Fibroblast of lung (primary cell): ENCODE measurements around the gene TNIK. TPM values are rescaled to one million over a fixed set of nuclear protein-coding genes. Genes with fewer than 3 reads are reported as not detected.
A peak's percentile ranks its signal among the peaks of the same experiment; 100 is the strongest.

ENCODE experiments used
- DNase-seq, 2 donors: peaks; one replicate each; pipeline versions ENCODE4 v3.0.0 to v3.0.0-alpha.2; 2010; ENCODE audit warnings: low read depth in 2 of 2
- H2AFZ ChIP-seq: 2 replicates; pipeline ENCODE4 v1.5.1; 2012; ENCODE audit warnings: low read length, control low read depth, inconsistent platforms
- H3K27ac ChIP-seq: 2 replicates; pipeline ENCODE4 v1.5.1; 2011; ENCODE audit warnings: low read length, control low read depth; ENCODE audit not compliant: insufficient read depth
- H3K27me3 ChIP-seq: 2 replicates; pipeline ENCODE4 v1.5.1; 2011; ENCODE audit warnings: mild to moderate bottlenecking, low read length; ENCODE audit not compliant: control insufficient read depth, insufficient read depth
- H3K36me3 ChIP-seq: 2 replicates; pipeline ENCODE4 v1.5.1; 2011; ENCODE audit warnings: low read length; ENCODE audit not compliant: control insufficient read depth, insufficient read depth
- H3K4me1 ChIP-seq: 2 replicates; pipeline ENCODE4 v1.5.1; 2011; ENCODE audit warnings: low read length; ENCODE audit not compliant: control insufficient read depth, insufficient read depth; ENCODE audit errors: extremely low read depth
- H3K4me2 ChIP-seq: 2 replicates; pipeline ENCODE4 v1.5.1; 2011; ENCODE audit warnings: low read length, control low read depth; ENCODE audit not compliant: insufficient read depth; ENCODE audit errors: extremely low read depth
- H3K4me3 ChIP-seq, 4 experiments: fragments of 200-600 bp in 1 of 4; sonication (generic) in 1 of 4; replicated peaks in 1 of 4; 2 replicates each; pipeline ENCODE4 v1.5.1; 2011 to 2016; ENCODE audit warnings: low read length in 4 of 4, low read depth in 3 of 4, mild to moderate bottlenecking in 3 of 4, control low read depth in 2 of 4, inconsistent platforms in 1 of 4, mixed read lengths in 1 of 4; ENCODE audit not compliant: insufficient read depth in 1 of 4; ENCODE audit errors: control extremely low read depth in 1 of 4
- H3K79me2 ChIP-seq: 2 replicates; pipeline ENCODE4 v1.5.1; 2012; ENCODE audit warnings: mild to moderate bottlenecking, low read length, inconsistent platforms; ENCODE audit not compliant: control insufficient read depth, insufficient read depth
- H3K9ac ChIP-seq: 2 replicates; pipeline ENCODE4 v1.5.1; 2011; ENCODE audit warnings: mild to moderate bottlenecking, low read length, control low read depth; ENCODE audit not compliant: insufficient read depth
- H3K9me3 ChIP-seq: 2 replicates; pipeline ENCODE4 v1.5.1; 2012; ENCODE audit warnings: low read depth, low read length; ENCODE audit not compliant: control insufficient read depth, insufficient read depth
- H4K20me1 ChIP-seq: 2 replicates; pipeline ENCODE4 v1.5.1; 2011; ENCODE audit warnings: low read length; ENCODE audit not compliant: control insufficient read depth, insufficient read depth; ENCODE audit errors: extremely low read depth
- CTCF ChIP-seq, 2 donors: IDR thresholded peaks in 1 of 2; conservative IDR thresholded peaks in 1 of 2; 1 replicate in 1 of 2; 2 replicates in 1 of 2; pipeline ENCODE4 v1.5.1; 2011 to 2012; ENCODE audit warnings: low read length in 2 of 2, control low read depth in 1 of 2, inconsistent platforms in 1 of 2, low read depth in 1 of 2, mild to moderate bottlenecking in 1 of 2
- EZH2 ChIP-seq: IDR thresholded peaks from 2 replicates; pipeline ENCODE4 v1.5.1; 2012; ENCODE audit warnings: low read length, control low read depth, mild to moderate bottlenecking; ENCODE audit errors: missing control alignments
- polyA plus RNA-seq, 2 donors: library from polyadenylated mRNA; depleted of rRNA in 1 of 2; stranded (reverse) in 1 of 2; unstranded in 1 of 2; fragments of >200 nt; gene quantifications; 2 replicates each; pipeline ENCODE4 v1.2.1, GENCODE V29; 2011 to 2012; ENCODE audit warnings: missing spikeins in 1 of 2
- total RNA-seq: library from RNA; depleted of rRNA; stranded (reverse); fragments of >200 nt; gene quantifications from 2 replicates; pipeline ENCODE4 v1.2.1, GENCODE V29; 2014

The TNIK gene
- total and polyA plus RNA-seq, 2 donors (not counting 1 experiment from before 2014, with no cell fraction given), result 13.8 to 39.3 TPM

- Histone ChIP-seq H3K9ac (no peak overlapping the region), H3K36me3 (no peaks in the 10 kb centered on the region), H3K4me3 (no peak overlapping the region), H3K27me3 (no peaks in the 10 kb centered on the region), H3K4me1 (no peaks in the 10 kb centered on the region), H4K20me1 (no peaks in the 10 kb centered on the region), H2AFZ (no peak overlapping the region), H3K79me2 (no peaks in the 10 kb centered on the region), H3K9me3 (no peaks in the 10 kb centered on the region), H3K27ac (no peak overlapping the region), H3K4me2 (no peak overlapping the region)
- no peak for DNase-seq
- TF ChIP-seq CTCF (conservative IDR thresholded peaks at IDR 0.05 in 1 of 2, IDR thresholded peaks at IDR 0.05 in 1 of 2; ENCODE audit: low read depth in 1 of 2, low read length in 2 of 2) (no peak), EZH2 (no peak)
Observed at GRCh38 chr3:171219258-171219657, 240.9 kb downstream of the TNIK start.

- H2AFZ ChIP-seq, result no peak overlapping the region
- H3K9me3 ChIP-seq, result no peaks in the 10 kb centered on the region
- H3K4me2 ChIP-seq, result no peak overlapping the region
- H3K36me3 ChIP-seq, result no peaks in the 10 kb centered on the region
- no peak for DNase-seq
- no peaks in the 10 kb centered on the region for H3K79me2 ChIP-seq
- H3K9ac ChIP-seq, result no peak overlapping the region
- TF ChIP-seq EZH2 (no peak), CTCF (conservative IDR thresholded peaks at IDR 0.05 in 1 of 2, IDR thresholded peaks at IDR 0.05 in 1 of 2; ENCODE audit: low read depth in 1 of 2, low read length in 2 of 2) (no peak)
- no peaks in the 10 kb centered on the region for H3K4me1 ChIP-seq
- H3K27me3 ChIP-seq, result no peaks in the 10 kb centered on the region
- no peak overlapping the region for H3K4me3 ChIP-seq
- H3K27ac ChIP-seq, result no peak overlapping the region
- H4K20me1 ChIP-seq, result no peaks in the 10 kb centered on the region
Observed at GRCh38 chr3:171218069-171218468, 242.1 kb downstream of the TNIK start.

- Histone ChIP-seq H3K9ac (no peak overlapping the region), H3K9me3 (no peaks in the 10 kb centered on the region), H4K20me1 (no peaks in the 10 kb centered on the region), H3K27me3 (no peaks in the 10 kb centered on the region), H3K27ac (no peak overlapping the region), H3K4me2 (no peak overlapping the region), H3K4me3 (no peak overlapping the region), H3K36me3 (no peaks in the 10 kb centered on the region), H3K4me1 (no peaks in the 10 kb centered on the region), H2AFZ (no peak overlapping the region), H3K79me2 (no peaks in the 10 kb centered on the region)
- peak in 1 of 2 donors; percentile 9 for DNase-seq
- TF ChIP-seq EZH2, result no peak
- TF ChIP-seq CTCF (conservative IDR thresholded peaks at IDR 0.05 in 1 of 2, IDR thresholded peaks at IDR 0.05 in 1 of 2; ENCODE audit: low read depth in 1 of 2, low read length in 2 of 2), result no peak
Observed at GRCh38 chr3:171213907-171214306, 246.3 kb downstream of the TNIK start.
